ENCODE results near the gene CCDC146.

DNA sequence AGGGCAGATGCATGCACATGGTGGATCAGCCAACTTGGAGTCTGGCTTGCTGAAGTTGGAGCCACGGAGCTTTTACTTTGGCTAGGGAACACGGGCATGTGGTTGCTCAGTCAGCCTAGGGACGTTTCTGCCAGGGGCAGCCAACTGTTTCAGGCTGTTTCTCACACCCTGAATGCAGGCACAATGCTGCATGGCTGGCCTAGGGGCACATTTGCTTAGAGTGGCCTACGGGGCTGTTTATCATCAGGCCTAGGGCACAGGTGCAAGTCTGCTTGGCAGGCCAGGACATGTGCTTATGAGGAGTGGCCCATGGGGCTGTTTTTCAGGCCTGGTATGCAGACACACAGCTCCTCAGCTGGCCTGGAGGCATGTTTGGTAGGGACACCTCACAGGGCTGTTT, 186.4 kb downstream of the CCDC146 start:
- TF ChIP-seq, protein P1, sequence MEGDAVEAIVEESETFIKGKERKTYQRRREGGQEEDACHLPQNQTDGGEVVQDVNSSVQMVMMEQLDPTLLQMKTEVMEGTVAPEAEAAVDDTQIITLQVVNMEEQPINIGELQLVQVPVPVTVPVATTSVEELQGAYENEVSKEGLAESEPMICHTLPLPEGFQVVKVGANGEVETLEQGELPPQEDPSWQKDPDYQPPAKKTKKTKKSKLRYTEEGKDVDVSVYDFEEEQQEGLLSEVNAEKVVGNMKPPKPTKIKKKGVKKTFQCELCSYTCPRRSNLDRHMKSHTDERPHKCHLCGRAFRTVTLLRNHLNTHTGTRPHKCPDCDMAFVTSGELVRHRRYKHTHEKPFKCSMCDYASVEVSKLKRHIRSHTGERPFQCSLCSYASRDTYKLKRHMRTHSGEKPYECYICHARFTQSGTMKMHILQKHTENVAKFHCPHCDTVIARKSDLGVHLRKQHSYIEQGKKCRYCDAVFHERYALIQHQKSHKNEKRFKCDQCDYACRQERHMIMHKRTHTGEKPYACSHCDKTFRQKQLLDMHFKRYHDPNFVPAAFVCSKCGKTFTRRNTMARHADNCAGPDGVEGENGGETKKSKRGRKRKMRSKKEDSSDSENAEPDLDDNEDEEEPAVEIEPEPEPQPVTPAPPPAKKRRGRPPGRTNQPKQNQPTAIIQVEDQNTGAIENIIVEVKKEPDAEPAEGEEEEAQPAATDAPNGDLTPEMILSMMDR (IDR thresholded peaks at IDR 0.05) = no peak
- TF ChIP-seq POLR2A (IDR thresholded peaks at IDR 0.05) = no peak
